Stimulated activated naive CD8-positive, alpha-beta T cell treated with anti-CD3 and anti-CD28 coated beads, Interleukin-15, Interleukin-2, amounts not matched to agents 100 ng/mL and 50 ng/mL, for 24 hours (primary cell): ENCODE data around the gene MEG3.

Experiments used
- H3K27ac Mint-ChIP-seq: one replicate; pipeline ENCODE4 v1.8.0; 2021; ENCODE audit warnings: mild to moderate bottlenecking, mixed read lengths
- H3K27me3 Mint-ChIP-seq: one replicate; pipeline ENCODE4 v1.8.0; 2021; ENCODE audit warnings: mixed read lengths
- H3K36me3 Mint-ChIP-seq: one replicate; pipeline ENCODE4 v1.8.0; 2021; ENCODE audit warnings: low read depth, mixed read lengths
- H3K4me1 Mint-ChIP-seq: one replicate; pipeline ENCODE4 v1.8.0; 2021; ENCODE audit warnings: low read depth, mixed read lengths
- H3K4me3 Mint-ChIP-seq: one replicate; pipeline ENCODE4 v1.8.0; 2021; ENCODE audit warnings: mild to moderate bottlenecking, mixed read lengths
- H3K9me3 Mint-ChIP-seq: one replicate; pipeline ENCODE4 v1.8.0; 2021; ENCODE audit warnings: mixed read lengths

The MEG3 gene

DNA sequence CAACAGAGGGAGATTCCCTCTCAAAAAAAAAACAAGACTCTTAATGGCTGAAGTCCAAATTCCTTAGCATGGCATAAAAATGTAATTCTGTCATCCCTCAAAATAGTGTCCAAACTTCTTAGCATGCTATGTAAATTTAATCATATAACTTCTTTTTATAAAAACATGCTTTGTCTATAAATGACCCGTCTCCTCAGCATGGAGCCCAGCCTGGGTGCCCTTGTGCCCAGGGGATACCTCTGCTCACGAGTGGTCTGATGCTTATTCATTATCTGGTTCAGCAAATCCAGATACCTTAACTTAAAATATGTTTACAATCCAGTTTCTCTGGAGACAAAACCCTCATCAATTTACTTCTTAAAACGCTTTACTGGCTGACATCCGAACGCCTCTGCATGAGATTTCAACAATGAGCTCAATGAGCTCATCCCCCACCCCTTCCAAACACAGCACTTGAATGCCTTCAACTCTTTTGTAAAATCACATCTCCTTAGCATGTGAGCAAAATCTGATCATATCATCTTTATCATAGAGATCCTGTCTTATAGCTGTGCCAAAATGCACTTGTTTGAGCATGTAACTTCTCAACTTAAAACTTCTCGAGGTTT is 61.9 kb downstream of the MEG3 start:
- H3K9me3 Mint-ChIP-seq = no peaks in the 10 kb centered on the region
- H3K4me1 Mint-ChIP-seq = no peaks in the 10 kb centered on the region
- H3K27ac Mint-ChIP-seq = no peak overlapping the region
- H3K36me3 Mint-ChIP-seq = no peaks in the 10 kb centered on the region
- no peak overlapping the region for H3K4me3 Mint-ChIP-seq
- peaks cover 21% of the 10 kb centered on the region for H3K27me3 Mint-ChIP-seq

DNA sequence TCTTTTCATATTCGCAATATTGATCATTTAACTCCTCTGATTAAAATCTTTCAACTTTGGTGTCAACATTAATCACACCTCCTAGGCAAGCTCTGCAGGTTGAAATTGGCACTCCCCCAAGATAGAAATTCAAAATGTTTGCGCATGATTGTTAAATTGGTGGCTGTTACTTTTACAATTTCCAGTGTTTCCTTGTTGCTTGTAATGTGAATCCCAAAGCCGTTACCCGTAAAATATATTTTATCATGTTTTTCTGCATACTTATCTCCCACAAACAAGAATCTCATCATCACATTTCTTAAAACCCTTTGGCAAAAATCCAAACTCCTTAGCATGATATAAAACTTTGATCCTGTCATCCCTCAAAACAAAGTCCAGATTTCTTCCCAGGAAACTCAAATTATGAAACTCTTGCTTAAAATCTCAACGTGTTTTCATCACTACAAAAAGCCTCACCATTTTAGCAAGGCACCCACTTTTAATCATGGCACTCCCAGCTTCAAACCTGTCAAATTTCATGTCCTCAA is 62.9 kb downstream of the MEG3 start:
- Mint-ChIP-seq H3K27ac (no peak overlapping the region), H3K27me3 (peaks cover 21% of the 10 kb centered on the region), H3K36me3 (no peaks in the 10 kb centered on the region)

DNA sequence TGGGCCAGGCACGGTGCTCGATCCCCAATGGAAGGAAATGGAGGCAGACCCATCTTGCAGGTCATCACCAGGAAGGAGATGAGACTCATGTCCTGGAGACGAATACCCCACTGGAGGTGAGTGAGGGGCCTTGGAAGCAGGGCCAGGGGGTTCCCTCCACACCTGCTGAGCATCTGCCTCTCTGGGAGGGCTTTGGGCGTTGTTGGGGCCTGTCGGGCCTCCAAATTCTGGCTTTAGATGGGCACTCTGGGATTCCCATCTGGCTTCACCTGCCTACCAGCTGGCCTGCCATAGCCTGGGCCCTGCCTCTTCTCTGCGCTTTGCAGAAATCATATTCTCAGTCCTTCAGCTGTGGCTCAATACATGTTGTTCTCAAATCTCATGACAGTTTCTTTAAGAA is 63.7 kb downstream of the MEG3 start:
- Mint-ChIP-seq H3K27ac (no peak overlapping the region), H3K4me3 (no peak overlapping the region), H3K27me3 (peaks cover 21% of the 10 kb centered on the region), H3K9me3 (no peaks in the 10 kb centered on the region), H3K4me1 (no peaks in the 10 kb centered on the region), H3K36me3 (no peaks in the 10 kb centered on the region)

More for the DNA sequence above, 62.9 kb downstream of the MEG3 start:
- H3K4me3 Mint-ChIP-seq = no peak overlapping the region
- no peaks in the 10 kb centered on the region for H3K9me3 Mint-ChIP-seq
- no peaks in the 10 kb centered on the region for H3K4me1 Mint-ChIP-seq

DNA sequence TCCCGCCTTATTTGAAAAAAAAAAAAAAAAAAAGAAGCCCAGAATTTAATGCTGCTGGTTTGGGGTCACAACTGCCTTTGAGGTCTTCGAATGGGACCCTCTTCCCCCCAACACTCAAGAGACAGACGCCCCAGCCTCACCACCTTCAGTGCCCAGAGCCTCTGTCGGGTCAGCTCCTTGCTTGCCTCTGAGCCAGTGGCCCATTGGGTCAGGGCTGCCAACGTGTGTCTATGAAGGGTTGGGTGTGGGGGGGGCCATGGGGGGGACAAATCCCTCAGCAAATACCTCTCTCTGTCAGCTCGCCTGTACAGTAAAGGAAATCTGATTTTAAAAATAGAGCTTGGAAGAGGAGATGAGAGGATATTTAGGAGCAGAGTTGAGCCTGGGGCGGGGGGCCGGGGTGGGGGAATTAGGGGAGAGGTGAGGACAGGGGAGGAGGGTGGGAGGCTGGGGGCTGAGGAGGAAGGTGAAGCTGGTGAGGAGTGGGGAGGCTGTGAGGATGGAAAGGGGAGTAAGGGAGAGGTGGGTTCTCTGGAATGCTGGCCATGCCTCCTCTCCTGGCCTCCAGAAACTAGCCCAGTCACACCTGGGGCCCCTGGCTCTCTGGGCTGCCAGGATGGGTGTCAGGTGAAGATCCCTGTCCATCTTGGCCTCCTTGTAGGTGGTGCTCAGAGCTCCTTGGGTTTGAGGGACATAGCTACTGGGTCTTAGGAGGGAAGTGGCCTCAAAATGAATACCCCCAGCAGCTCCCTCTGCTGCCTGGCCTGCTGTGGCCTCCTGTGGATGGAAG is 64.3 kb downstream of the MEG3 start:
- Mint-ChIP-seq H3K4me3 (no peak overlapping the region), H3K36me3 (no peaks in the 10 kb centered on the region), H3K4me1 (no peaks in the 10 kb centered on the region), H3K27me3 (peaks cover 24% of the 10 kb centered on the region), H3K9me3 (no peaks in the 10 kb centered on the region), H3K27ac (no peak overlapping the region)

GRCh38 chr14:100891051-100891450 is 65.1 kb downstream of the MEG3 start:
- H3K9me3 Mint-ChIP-seq = no peaks in the 10 kb centered on the region
- H3K4me3 Mint-ChIP-seq = no peak overlapping the region
- H3K4me1 Mint-ChIP-seq = no peaks in the 10 kb centered on the region
- H3K27ac Mint-ChIP-seq = no peak overlapping the region
- peaks cover 18% of the 10 kb centered on the region for H3K27me3 Mint-ChIP-seq
- H3K36me3 Mint-ChIP-seq = no peaks in the 10 kb centered on the region

GRCh38 chr14:100891501-100892445 is 65.9 kb downstream of the MEG3 start:
- no peaks in the 10 kb centered on the region for H3K9me3 Mint-ChIP-seq
- no peak overlapping the region for H3K27ac Mint-ChIP-seq
- H3K27me3 Mint-ChIP-seq = peaks cover 16% of the 10 kb centered on the region
- H3K4me1 Mint-ChIP-seq = no peaks in the 10 kb centered on the region
- H3K4me3 Mint-ChIP-seq = no peak overlapping the region
- no peaks in the 10 kb centered on the region for H3K36me3 Mint-ChIP-seq

DNA sequence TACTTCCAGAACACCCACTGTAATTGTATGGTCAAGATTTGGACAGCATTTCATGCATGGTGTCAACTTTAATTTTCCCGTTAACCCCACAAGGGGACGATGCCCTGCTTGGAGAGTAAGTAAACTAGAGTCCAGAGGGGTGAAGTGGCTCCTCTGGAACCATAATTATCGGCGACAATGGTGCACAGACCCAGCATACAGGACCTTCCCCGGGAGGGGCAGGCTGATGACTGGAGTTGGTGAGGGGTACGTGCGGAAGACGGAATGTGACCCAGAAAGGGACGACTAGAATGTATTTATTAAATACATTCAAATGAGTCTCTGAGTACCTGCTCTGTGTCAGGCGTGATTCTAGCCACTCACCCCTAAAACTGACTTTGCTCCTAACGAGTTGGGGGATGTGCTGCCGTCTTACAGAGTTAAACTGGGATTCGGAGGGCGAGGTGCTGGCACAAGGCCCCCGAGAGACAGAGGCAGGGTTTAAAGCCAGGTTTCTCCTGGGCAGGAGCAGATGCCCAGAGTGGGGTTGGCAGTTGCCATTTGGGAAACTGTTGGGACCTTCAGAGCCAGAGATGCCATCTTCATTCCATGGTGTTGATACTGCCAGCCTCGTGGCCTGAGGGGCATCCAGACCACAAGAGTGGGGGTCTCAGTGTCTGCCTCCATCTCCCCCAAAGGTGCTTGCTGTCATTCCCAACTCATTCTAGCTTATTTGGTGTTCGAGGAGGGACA is 66.7 kb downstream of the MEG3 start:
- Mint-ChIP-seq H3K4me1 (no peaks in the 10 kb centered on the region), H3K36me3 (no peaks in the 10 kb centered on the region)

GRCh38 chr14:100893228-100893601 is 67.3 kb downstream of the MEG3 start:
- H3K9me3 Mint-ChIP-seq = no peaks in the 10 kb centered on the region
- H3K27me3 Mint-ChIP-seq = peaks cover 12% of the 10 kb centered on the region
- no peaks in the 10 kb centered on the region for H3K36me3 Mint-ChIP-seq
- no peaks in the 10 kb centered on the region for H3K4me1 Mint-ChIP-seq
- no peak overlapping the region for H3K27ac Mint-ChIP-seq
- no peak overlapping the region for H3K4me3 Mint-ChIP-seq

More for the DNA sequence above, 66.7 kb downstream of the MEG3 start:
- Mint-ChIP-seq H3K27me3 (peaks cover 16% of the 10 kb centered on the region), H3K4me3 (no peak overlapping the region), H3K27ac (no peak overlapping the region), H3K9me3 (no peaks in the 10 kb centered on the region)

DNA sequence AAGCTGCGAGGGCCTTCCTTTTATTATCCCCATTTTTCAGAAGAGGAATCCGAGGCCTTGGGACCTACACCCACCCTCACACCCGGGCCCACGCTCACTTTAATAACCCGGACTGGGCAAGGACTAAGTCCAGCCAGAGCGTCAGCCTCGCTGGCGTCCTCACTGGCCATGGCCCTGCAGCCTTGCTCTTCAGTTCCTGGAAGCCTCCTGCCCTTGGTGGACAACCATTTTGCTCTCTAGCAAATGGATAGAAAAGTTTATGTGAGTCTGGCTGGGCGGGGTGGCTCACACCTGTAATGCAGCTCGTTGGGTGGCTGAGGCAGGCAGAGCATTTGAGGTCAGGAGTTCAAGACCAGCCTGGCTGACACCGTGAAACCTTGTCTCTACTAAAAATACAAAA is 67.8 kb downstream of the MEG3 start:
- Mint-ChIP-seq H3K27ac (no peak overlapping the region), H3K27me3 (peaks cover 14% of the 10 kb centered on the region), H3K36me3 (no peaks in the 10 kb centered on the region), H3K9me3 (no peaks in the 10 kb centered on the region), H3K4me1 (no peaks in the 10 kb centered on the region), H3K4me3 (no peak overlapping the region)

- Mint-ChIP-seq H3K4me1 (no peaks in the 10 kb centered on the region), H3K27ac (no peak overlapping the region), H3K9me3 (no peaks in the 10 kb centered on the region), H3K36me3 (no peaks in the 10 kb centered on the region), H3K27me3 (peaks cover 18% of the 10 kb centered on the region), H3K4me3 (no peak overlapping the region)
Measured at GRCh38 chr14:100894416-100894815, 68.5 kb downstream of the MEG3 start.

GRCh38 chr14:100895411-100895810 is 69.5 kb downstream of the MEG3 start:
- Mint-ChIP-seq H3K4me3 (no peak overlapping the region), H3K36me3 (no peaks in the 10 kb centered on the region), H3K9me3 (no peaks in the 10 kb centered on the region), H3K27me3 (peaks cover 26% of the 10 kb centered on the region), H3K27ac (no peak overlapping the region), H3K4me1 (no peaks in the 10 kb centered on the region)

DNA sequence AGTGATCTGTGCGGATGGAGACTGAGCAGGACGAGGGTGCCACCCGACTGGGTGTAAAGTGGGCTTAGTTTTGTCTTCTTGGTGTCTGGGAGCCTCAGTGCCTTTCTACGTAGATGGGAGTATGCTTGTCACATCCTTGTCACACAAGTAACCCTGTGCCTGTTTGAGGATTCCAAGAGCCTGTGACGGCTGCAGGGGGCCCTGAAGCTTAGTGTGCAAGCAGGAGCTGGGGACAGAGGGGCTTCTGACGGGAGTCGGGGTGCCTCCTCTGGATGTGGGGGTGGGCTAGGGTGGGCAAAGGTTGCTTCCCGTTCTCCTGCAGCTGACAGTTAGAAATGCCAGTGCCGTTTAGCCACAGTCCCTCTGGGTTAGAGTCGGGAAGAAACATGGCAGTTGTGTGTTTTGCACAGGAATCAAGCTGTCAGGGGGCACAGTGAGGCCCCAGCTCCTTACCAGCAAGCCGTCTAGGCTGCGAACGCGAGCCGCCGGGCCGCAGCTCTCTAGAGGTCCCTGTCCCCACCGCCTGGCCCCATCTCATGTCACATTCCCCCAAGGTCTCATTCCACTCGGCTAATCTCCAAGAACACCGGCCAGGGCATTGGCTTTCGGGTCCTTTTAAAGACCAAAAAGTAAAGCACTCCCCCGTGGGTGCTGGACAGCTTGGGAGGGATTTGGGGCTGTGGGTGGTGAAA is 70.6 kb downstream of the MEG3 start:
- H3K36me3 Mint-ChIP-seq = no peaks in the 10 kb centered on the region
- peaks cover 33% of the 10 kb centered on the region for H3K27me3 Mint-ChIP-seq
- H3K27ac Mint-ChIP-seq = no peak overlapping the region
- no peak overlapping the region for H3K4me3 Mint-ChIP-seq
- no peaks in the 10 kb centered on the region for H3K4me1 Mint-ChIP-seq
- H3K9me3 Mint-ChIP-seq = no peaks in the 10 kb centered on the region

DNA sequence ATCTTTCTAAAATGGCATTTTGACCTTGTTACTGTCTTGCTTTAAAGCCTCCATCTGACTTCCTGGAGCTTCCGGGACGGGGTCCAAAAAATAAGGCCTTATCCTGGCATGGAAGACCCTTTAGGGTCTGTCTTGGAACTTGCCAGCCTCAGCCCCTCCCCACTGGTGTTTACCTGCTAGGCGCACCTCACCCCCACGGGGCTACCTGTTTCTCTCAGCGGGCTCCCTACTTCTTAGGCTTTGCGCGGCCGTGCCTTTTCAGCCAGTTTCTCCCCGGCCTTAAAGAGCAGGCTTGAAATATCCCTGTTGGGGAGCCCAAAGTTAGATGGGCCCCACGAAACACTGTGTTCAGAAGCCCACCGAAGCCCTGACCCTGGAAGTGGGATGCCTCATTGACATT is 72.5 kb downstream of the MEG3 start:
- Mint-ChIP-seq H3K4me3 (no peak overlapping the region), H3K27ac (no peak overlapping the region), H3K36me3 (no peaks in the 10 kb centered on the region), H3K4me1 (no peaks in the 10 kb centered on the region), H3K9me3 (no peaks in the 10 kb centered on the region), H3K27me3 (peaks cover 50% of the 10 kb centered on the region)
